ENCODE measurements around the gene OR8H1. TPM values are rescaled to one million over a fixed set of nuclear protein-coding genes. Genes with fewer than 3 reads are reported as not detected.

OR8H1 gene
- not detected for total RNA-seq
- not detected for total RNA-seq (2013)
- total RNA-seq: 0 to 0.04 (median 0) reads per million in 29 experiments

GRCh38 chr11:56292154-56292553, at the start of gene OR8H1:
TSS of gene OR8H1 (minus strand) at chr11:56292254. CDS start at chr11:56291062, 1,192 bp downstream.
- no peaks in the 10 kb centered on the region for H3K4me1 Mint-ChIP-seq
- H3K27ac Mint-ChIP-seq: no peak within 1 kb of the TSS
- no peaks in the 10 kb centered on the region for H3K27me3 ChIP-seq (replicated peaks in 1 of 2; ENCODE audit: control insufficient read depth in 2 of 2, extremely low read depth in 1 of 2, insufficient read depth in 2 of 2, low read length in 1 of 2)
- ChIA-PET CTCF (no interaction called here), POLR2A (no interaction called here)
- H3K27ac ChIP-seq (ENCODE audit: low read length): no peak within 1 kb of the TSS
- DNase-seq: no peak
- WGBS (ENCODE audit: insufficient coverage): no CpG with 5 or more reads among the region's 2 CpGs
- H3K4me3 ChIP-seq (ENCODE audit: control insufficient read depth in 1 of 2, extremely low read depth in 1 of 2, low read length in 1 of 2): no peak within 1 kb of the TSS
- no peaks in the 10 kb centered on the region for H3K9me3 ChIP-seq
- ATAC-seq (replicated peaks in 1 of 4): no peak
- peaks cover 14 to 18% (median 16%) of the 10 kb centered on the region in 3 donors for H3K9me3 Mint-ChIP-seq
- no peaks in the 10 kb centered on the region for H3K36me3 Mint-ChIP-seq
- H3K4me3 Mint-ChIP-seq: no peak within 1 kb of the TSS
- no peaks in the 10 kb centered on the region for H3K36me3 ChIP-seq (ENCODE audit: control insufficient read depth in 2 of 2, extremely low read depth in 1 of 2, insufficient read depth in 1 of 2, low read length in 1 of 2)
- no peaks in the 10 kb centered on the region for H3K4me1 ChIP-seq (ENCODE audit: control insufficient read depth in 1 of 2, extremely low read depth in 1 of 2, insufficient read depth in 2 of 2, low read length in 2 of 2)
- no peaks in the 10 kb centered on the region for H3K27me3 Mint-ChIP-seq

GRCh38 chr11:56340289-56340688, 48.2 kb upstream of the OR8H1 start:
- Histone ChIP-seq H3K27me3 (replicated peaks in 1 of 2; ENCODE audit: control insufficient read depth in 2 of 2, extremely low read depth in 1 of 2, insufficient read depth in 2 of 2, low read length in 1 of 2) (no peaks in the 10 kb centered on the region), H3K4me3 (ENCODE audit: control insufficient read depth in 1 of 2, extremely low read depth in 1 of 2, low read length in 1 of 2) (no peak overlapping the region), H3K36me3 (ENCODE audit: control insufficient read depth in 2 of 2, extremely low read depth in 1 of 2, insufficient read depth in 1 of 2, low read length in 1 of 2) (no peaks in the 10 kb centered on the region), H3K4me1 (ENCODE audit: control insufficient read depth in 1 of 2, extremely low read depth in 1 of 2, insufficient read depth in 2 of 2, low read length in 2 of 2) (no peaks in the 10 kb centered on the region), H3K9me3 (peaks cover 3% of the 10 kb centered on the region), H3K27ac (ENCODE audit: low read length) (no peak overlapping the region)
- Mint-ChIP-seq H3K4me1 (no peaks in the 10 kb centered on the region), H3K9me3 (peaks cover 22 to 35% (median 28%) of the 10 kb centered on the region in 3 donors), H3K27me3 (no peaks in the 10 kb centered on the region), H3K36me3 (no peaks in the 10 kb centered on the region), H3K27ac (no peak overlapping the region), H3K4me3 (no peak overlapping the region)
- ChIA-PET POLR2A (no interaction called here), CTCF (no interaction called here)
- no peak for ATAC-seq (replicated peaks in 1 of 4)
- no peak for DNase-seq

GRCh38 chr11:56333156-56333555, 41.1 kb upstream of the OR8H1 start:
- Histone ChIP-seq H3K4me3 (ENCODE audit: control insufficient read depth in 1 of 2, extremely low read depth in 1 of 2, low read length in 1 of 2) (no peak overlapping the region), H3K27ac (ENCODE audit: low read length) (no peak overlapping the region), H3K27me3 (replicated peaks in 1 of 2; ENCODE audit: control insufficient read depth in 2 of 2, extremely low read depth in 1 of 2, insufficient read depth in 2 of 2, low read length in 1 of 2) (no peaks in the 10 kb centered on the region), H3K9me3 (peaks cover 3% of the 10 kb centered on the region), H3K36me3 (ENCODE audit: control insufficient read depth in 2 of 2, extremely low read depth in 1 of 2, insufficient read depth in 1 of 2, low read length in 1 of 2) (no peaks in the 10 kb centered on the region), H3K4me1 (ENCODE audit: control insufficient read depth in 1 of 2, extremely low read depth in 1 of 2, insufficient read depth in 2 of 2, low read length in 2 of 2) (no peaks in the 10 kb centered on the region)
- Mint-ChIP-seq H3K4me1 (no peaks in the 10 kb centered on the region), H3K36me3 (no peaks in the 10 kb centered on the region), H3K9me3 (peaks cover 7 to 22% (median 13%) of the 10 kb centered on the region in 3 donors), H3K27ac (no peak overlapping the region), H3K27me3 (no peaks in the 10 kb centered on the region), H3K4me3 (no peak overlapping the region)
- ATAC-seq (replicated peaks in 1 of 4) (no peak), DNase-seq (no peak)
- WGBS (ENCODE audit: insufficient coverage): 77% methylated on average over 2 of the region's 3 CpGs
- ChIA-PET POLR2A (no interaction called here), CTCF (no interaction called here)

GRCh38 chr11:56331861-56332491, 39.9 kb upstream of the OR8H1 start:
- Mint-ChIP-seq H3K4me1 (no peaks in the 10 kb centered on the region), H3K4me3 (no peak overlapping the region), H3K27ac (no peak overlapping the region), H3K9me3 (peaks cover 7 to 18% (median 8%) of the 10 kb centered on the region in 3 donors), H3K27me3 (no peaks in the 10 kb centered on the region), H3K36me3 (no peaks in the 10 kb centered on the region)
- no peaks in the 10 kb centered on the region for H3K4me1 ChIP-seq (ENCODE audit: control insufficient read depth in 1 of 2, extremely low read depth in 1 of 2, insufficient read depth in 2 of 2, low read length in 2 of 2)
- POLR2A ChIA-PET: no interaction called here
- no peaks in the 10 kb centered on the region for H3K36me3 ChIP-seq (ENCODE audit: control insufficient read depth in 2 of 2, extremely low read depth in 1 of 2, insufficient read depth in 1 of 2, low read length in 1 of 2)
- H3K27me3 ChIP-seq (replicated peaks in 1 of 2; ENCODE audit: control insufficient read depth in 2 of 2, extremely low read depth in 1 of 2, insufficient read depth in 2 of 2, low read length in 1 of 2): no peaks in the 10 kb centered on the region
- 88% methylated on average over 26 of the region's 34 CpGs for WGBS (ENCODE audit: insufficient coverage)
- H3K9me3 ChIP-seq: no peaks in the 10 kb centered on the region
- no peak overlapping the region for H3K4me3 ChIP-seq (ENCODE audit: control insufficient read depth in 1 of 2, extremely low read depth in 1 of 2, low read length in 1 of 2)
- CTCF ChIA-PET: no interaction called here
- ATAC-seq (replicated peaks in 1 of 4) (no peak), DNase-seq (no peak)
- no peak overlapping the region for H3K27ac ChIP-seq (ENCODE audit: low read length)

- Mint-ChIP-seq H3K27me3 (no peaks in the 10 kb centered on the region), H3K36me3 (no peaks in the 10 kb centered on the region), H3K9me3 (peaks cover 12 to 30% (median 14%) of the 10 kb centered on the region in 3 donors), H3K27ac (no peak within 1 kb of the TSS), H3K4me1 (no peaks in the 10 kb centered on the region), H3K4me3 (no peak within 1 kb of the TSS)
- Histone ChIP-seq H3K36me3 (ENCODE audit: control insufficient read depth in 2 of 2, extremely low read depth in 1 of 2, insufficient read depth in 1 of 2, low read length in 1 of 2) (no peaks in the 10 kb centered on the region), H3K4me1 (ENCODE audit: control insufficient read depth in 1 of 2, extremely low read depth in 1 of 2, insufficient read depth in 2 of 2, low read length in 2 of 2) (no peaks in the 10 kb centered on the region), H3K4me3 (ENCODE audit: control insufficient read depth in 1 of 2, extremely low read depth in 1 of 2, low read length in 1 of 2) (no peak within 1 kb of the TSS), H3K27ac (ENCODE audit: low read length) (no peak within 1 kb of the TSS), H3K9me3 (no peaks in the 10 kb centered on the region), H3K27me3 (replicated peaks in 1 of 2; ENCODE audit: control insufficient read depth in 2 of 2, extremely low read depth in 1 of 2, insufficient read depth in 2 of 2, low read length in 1 of 2) (no peaks in the 10 kb centered on the region)
- no peak for ATAC-seq (replicated peaks in 1 of 4)
- POLR2A ChIA-PET: no interaction called here
- DNase-seq: no peak
- CTCF ChIA-PET: no interaction called here
Observed at GRCh38 chr11:56314844-56315243, 22.8 kb upstream of the OR8H1 start, which contains the start of gene OR8K3. TSS of gene OR8K3 (plus strand) at chr11:56315144. CDS start at chr11:56318307, 3,163 bp downstream.

GRCh38 chr11:56307836-56308235, 15.8 kb upstream of the OR8H1 start:
- CTCF ChIA-PET: no interaction called here
- no peak overlapping the region for H3K4me3 Mint-ChIP-seq
- H3K4me1 ChIP-seq (ENCODE audit: control insufficient read depth in 1 of 2, extremely low read depth in 1 of 2, insufficient read depth in 2 of 2, low read length in 2 of 2): no peaks in the 10 kb centered on the region
- H3K9me3 Mint-ChIP-seq: peaks cover 33 to 44% (median 41%) of the 10 kb centered on the region in 3 donors
- no peaks in the 10 kb centered on the region for H3K9me3 ChIP-seq
- no peak overlapping the region for H3K27ac Mint-ChIP-seq
- no peak for DNase-seq
- H3K27ac ChIP-seq (ENCODE audit: low read length): no peak overlapping the region
- no peaks in the 10 kb centered on the region for H3K36me3 Mint-ChIP-seq
- H3K27me3 ChIP-seq (replicated peaks in 1 of 2; ENCODE audit: control insufficient read depth in 2 of 2, extremely low read depth in 1 of 2, insufficient read depth in 2 of 2, low read length in 1 of 2): no peaks in the 10 kb centered on the region
- no peaks in the 10 kb centered on the region for H3K36me3 ChIP-seq (ENCODE audit: control insufficient read depth in 2 of 2, extremely low read depth in 1 of 2, insufficient read depth in 1 of 2, low read length in 1 of 2)
- H3K4me3 ChIP-seq (ENCODE audit: control insufficient read depth in 1 of 2, extremely low read depth in 1 of 2, low read length in 1 of 2): no peak overlapping the region
- H3K27me3 Mint-ChIP-seq: no peaks in the 10 kb centered on the region
- ATAC-seq (replicated peaks in 1 of 4): no peak
- POLR2A ChIA-PET: no interaction called here
- H3K4me1 Mint-ChIP-seq: no peaks in the 10 kb centered on the region
- 90% methylated on average over 3 of the region's 3 CpGs for WGBS (ENCODE audit: insufficient coverage)

- Histone ChIP-seq H3K27me3 (replicated peaks in 1 of 2; ENCODE audit: control insufficient read depth in 2 of 2, extremely low read depth in 1 of 2, insufficient read depth in 2 of 2, low read length in 1 of 2) (no peaks in the 10 kb centered on the region), H3K27ac (ENCODE audit: low read length) (no peak overlapping the region), H3K4me3 (ENCODE audit: control insufficient read depth in 1 of 2, extremely low read depth in 1 of 2, low read length in 1 of 2) (no peak overlapping the region), H3K4me1 (ENCODE audit: control insufficient read depth in 1 of 2, extremely low read depth in 1 of 2, insufficient read depth in 2 of 2, low read length in 2 of 2) (no peaks in the 10 kb centered on the region), H3K36me3 (ENCODE audit: control insufficient read depth in 2 of 2, extremely low read depth in 1 of 2, insufficient read depth in 1 of 2, low read length in 1 of 2) (no peaks in the 10 kb centered on the region), H3K9me3 (no peaks in the 10 kb centered on the region)
- Mint-ChIP-seq H3K9me3 (peaks cover 10 to 16% (median 10%) of the 10 kb centered on the region in 3 donors), H3K4me1 (no peaks in the 10 kb centered on the region), H3K4me3 (no peak overlapping the region), H3K27ac (no peak overlapping the region), H3K36me3 (no peaks in the 10 kb centered on the region), H3K27me3 (no peaks in the 10 kb centered on the region)
- DNase-seq: no peak
- POLR2A ChIA-PET: no interaction called here
- CTCF ChIA-PET: no interaction called here
- 53% methylated on average over 2 of the region's 4 CpGs for WGBS (ENCODE audit: insufficient coverage)
- ATAC-seq (replicated peaks in 1 of 4): no peak
Observed at GRCh38 chr11:56296898-56297297, 4.8 kb upstream of the OR8H1 start.
